K562 (cell line): ENCODE data around the gene MRI1. TPM values are rescaled to one million over a fixed set of nuclear protein-coding genes. Genes with fewer than 3 reads are reported as not detected.

Experiments used
- ARHGAP35 ChIP-seq: fragments of 450-650 bp; IDR thresholded peaks from 2 replicates; pipeline ENCODE4 v1.6.1; 2018; ENCODE audit not compliant: partially characterized antibody
- BCOR ChIP-seq: fragments of 450-650 bp; IDR thresholded peaks from 2 replicates; pipeline ENCODE4 v1.6.1; 2016
- BHLHE40 ChIP-seq: IDR thresholded peaks from 2 replicates; pipeline ENCODE4 v1.6.1; 2011; ENCODE audit warnings: low read length, improper control_type of control experiment
- CBFA2T3 ChIP-seq: fragments of 450-650 bp; IDR thresholded peaks from 2 replicates; pipeline ENCODE4 v1.6.1; 2017
- CREBBP ChIP-seq: IDR thresholded peaks from one replicate; pipeline ENCODE4 v1.6.1; 2012; ENCODE audit warnings: low read depth, mild to moderate bottlenecking, control low read depth, inconsistent platforms, low read length
- ETV1 ChIP-seq: fragments of 450-650 bp; conservative IDR thresholded peaks from 2 replicates; pipeline ENCODE4 v1.6.1; 2016; ENCODE audit warnings: missing genetic modification characterization, control low read depth, low read depth, missing compliant biosample characterization
- GATA2 ChIP-seq: sonication (generic); formaldehyde crosslinking; IDR thresholded peaks from 2 replicates; pipeline ENCODE4 v1.4.0; 2020; ENCODE audit warnings: mild to moderate bottlenecking, missing genetic modification reagents
- HLTF ChIP-seq: fragments of 450-650 bp; IDR thresholded peaks from 2 replicates; pipeline ENCODE4 v1.6.1; 2016
- HMGXB4 ChIP-seq: sonication (generic); formaldehyde crosslinking; IDR thresholded peaks from 2 replicates; pipeline ENCODE4 v1.8.1; 2023; ENCODE audit warnings: mild to moderate bottlenecking, missing genetic modification reagents
- MAFG ChIP-seq: fragments of 450-650 bp; conservative IDR thresholded peaks from 2 replicates; pipeline ENCODE4 v1.6.1; 2016; ENCODE audit warnings: missing genetic modification characterization, missing compliant biosample characterization
- MYNN ChIP-seq, 2 experiments: sonication (generic); formaldehyde crosslinking in 1 of 2; IDR thresholded peaks; 2 replicates each; pipeline versions ENCODE4 v1.5.0 to v1.6.1; 2016 to 2020; ENCODE audit warnings: antibody characterized with exemption in 1 of 2, missing genetic modification reagents in 1 of 2
- NFE2 ChIP-seq: IDR thresholded peaks from 2 replicates; pipeline ENCODE4 v1.6.1; 2014; ENCODE audit warnings: antibody characterized with exemption, low read depth
- RBBP5 ChIP-seq: fragments of 200-600 bp; sonication (generic); IDR thresholded peaks from 2 replicates; pipeline ENCODE4 v1.6.1; 2012; ENCODE audit warnings: borderline replicate concordance, mild to moderate bottlenecking, low read length, control low read depth, inconsistent platforms; ENCODE audit not compliant: insufficient read depth, poor library complexity, severe bottlenecking
- SLC30A9 ChIP-seq: fragments of 250-450 bp; sonication (Bioruptor Pico); IDR thresholded peaks from 2 replicates; pipeline ENCODE4 v1.8.0; 2022; ENCODE audit warnings: mild to moderate bottlenecking, moderate library complexity
- SOX6 ChIP-seq: fragments of 450-650 bp; IDR thresholded peaks from 2 replicates; pipeline ENCODE4 v1.6.1; 2014; ENCODE audit warnings: mild to moderate bottlenecking
- XRCC5 ChIP-seq: fragments of 200-400 bp; formaldehyde crosslinking; IDR thresholded peaks from 2 replicates; pipeline ENCODE4 v1.6.1; 2017; ENCODE audit warnings: low read depth, mild to moderate bottlenecking, low read length
- ZC3H4 ChIP-seq: sonication (generic); formaldehyde crosslinking; IDR thresholded peaks from 2 replicates; pipeline ENCODE4 v1.9.0; 2021; ENCODE audit warnings: missing genetic modification reagents, borderline replicate concordance
- ZNF354B ChIP-seq: fragments of 250-450 bp; sonication (Bioruptor Pico); IDR thresholded peaks from 2 replicates; pipeline ENCODE4 v1.4.0; 2020
- polyA plus RNA-seq, 8 experiments: library from polyadenylated mRNA; depleted of rRNA in 4 of 8; stranded (reverse) in 5 of 8; unstranded in 3 of 8; fragments of >200 nt; fragmentation: Nextera tagmentation in 2 of 8; fragmentation: Illumina TruSeq in 1 of 8; extraction: Ambion mirVana in 2 of 8; extraction: Trizol in 1 of 8; gene quantifications; 2 replicates each; pipeline versions ENCODE4 v1.2.1 to v1.2.3, GENCODE V29; 2011 to 2014; ENCODE audit warnings: inconsistent platforms in 1 of 8, missing spikeins in 1 of 8
- total RNA-seq, 7 experiments: library from RNA; depleted of rRNA in 6 of 7; stranded (reverse); fragments of >200 nt in 6 of 7; fragmentation: Illumina TruSeq in 2 of 7; extraction: Trizol in 2 of 7; gene quantifications; 2 replicates each; pipeline versions ENCODE4 v1.2.1 to v1.2.3, GENCODE V29; 2011 to 2021; ENCODE audit warnings: low replicate concordance in 1 of 7

The MRI1 gene
- total and polyA plus RNA-seq, 9 of the 15 experiments (the other 6 are each of a cell fraction or from before 2014, with no cell fraction given) = 5.5 to 57.4 (median 28.2) TPM

GRCh38 chr19:13765395-13766094, 1.2 kb downstream of the MRI1 start (continued):
- TF ChIP-seq XRCC5 (0 out of 2 replicates have a peak, but pooled peaks have one; percentile 30), HMGXB4 (CRISPR knock-in tag) (no peak), CBFA2T3 (0 out of 2 replicates have a peak, but pooled peaks have one; percentile 3), MYNN (IDR thresholded peaks at IDR 0.05) (no peak), MYNN (CRISPR knock-in tag; IDR thresholded peaks at IDR 0.05) (no peak), ZC3H4 (CRISPR knock-in tag) (no peak), SLC30A9 (CRISPR knock-in tag) (no peak), GATA2 (CRISPR knock-in tag) (peak; percentile 69), NFE2 (peak; percentile 66; the same call in 1 of the 2 replicates), RBBP5 (peak; percentile 46), BCOR (peak; percentile 6; the same call in 1 of the 2 replicates), BHLHE40 (peak; percentile 84), ZNF354B (CRISPR knock-in tag) (no peak), CREBBP (no peak), ARHGAP35 (no peak), HLTF (0 out of 2 replicates have a peak, but pooled peaks have one; percentile 47), MAFG (tag) (0 out of 2 replicates have a peak, but pooled peaks have one; percentile 7), SOX6 (0 out of 2 replicates have a peak, but pooled peaks have one; percentile 18), ETV1 (tag) (0 out of 2 replicates have a peak, but pooled peaks have one; percentile 38)
- TF ChIP-seq, all 486 proteins: peak for 28
